IMR-90 (cell line): ENCODE measurements around the gene UBE2V1. TPM values are rescaled to one million over a fixed set of nuclear protein-coding genes. Genes with fewer than 3 reads are reported as not detected.

Experiments used
- ATAC-seq: fragments of 200-7000 bp; cut with Tn5 transposase; 2 replicates; pipeline ENCODE4 v1.9.1; 2020; ENCODE audit warnings: low read depth, mild to moderate bottlenecking, moderate library complexity
- BruUV-seq: library from RNA; stranded (reverse); fragments of 400-500 nt; replicated peaks from 2 replicates; lab custom pipeline; 2021; lab: Mats Ljungman, UMichigan
- CTCF ChIA-PET: fragments of 300-600 bp; formaldehyde crosslinking; extraction: SDS; loops from one replicate; lab custom pipeline; 2021; ENCODE audit warnings: antibody characterized with exemption; lab: Yijun Ruan, JAX
- POLR2A ChIA-PET: fragments of 300-600 bp; sonication (Branson Sonifier 250); formaldehyde crosslinking; loops from one replicate; lab custom pipeline; 2022; ENCODE audit warnings: antibody characterized with exemption; ENCODE audit not compliant: unreplicated experiment; lab: Charles Lee
- DNase-seq: peaks from one replicate; pipeline ENCODE4 v3.0.0; 2013
- H2AFZ ChIP-seq: replicated peaks from 2 replicates; pipeline ENCODE3; 2013; ENCODE audit warnings: low read length, mild to moderate bottlenecking; ENCODE audit not compliant: poor library complexity
- H2AK5ac ChIP-seq: 2 replicates; pipeline ENCODE4 v1.6.1; 2013; ENCODE audit warnings: low read depth, low read length, inconsistent platforms
- H2AK9ac ChIP-seq: replicated peaks from 2 replicates; pipeline ENCODE3; 2013; ENCODE audit warnings: mild to moderate bottlenecking, low read depth, low read length, moderate library complexity; ENCODE audit not compliant: poor library complexity
- H2BK120ac ChIP-seq: 2 replicates; pipeline ENCODE4 v1.6.1; 2013; ENCODE audit warnings: low read depth, low read length, inconsistent platforms
- H2BK15ac ChIP-seq: 3 replicates; pipeline ENCODE4 v1.6.1; 2013; ENCODE audit warnings: low read depth, low read length, inconsistent platforms
- H2BK20ac ChIP-seq: 2 replicates; pipeline ENCODE4 v1.6.1; 2013; ENCODE audit warnings: low read depth, mild to moderate bottlenecking, inconsistent platforms, low read length, moderate library complexity
- H2BK5ac ChIP-seq: 2 replicates; pipeline ENCODE4 v1.6.1; 2013; ENCODE audit warnings: mild to moderate bottlenecking, low read depth, low read length, inconsistent platforms; ENCODE audit not compliant: poor library complexity, severe bottlenecking
- H3K14ac ChIP-seq: replicated peaks from 2 replicates; pipeline ENCODE4 v1.6.1; 2013; ENCODE audit warnings: low read depth, low read length, inconsistent platforms
- H3K18ac ChIP-seq: 2 replicates; pipeline ENCODE4 v1.6.1; 2013; ENCODE audit warnings: low read depth, low read length, control low read depth
- H3K23ac ChIP-seq: 2 replicates; pipeline ENCODE4 v1.6.1; 2013; ENCODE audit warnings: low read depth, low read length, inconsistent platforms
- H3K27ac ChIP-seq: 2 replicates; pipeline ENCODE4 v1.5.1; 2013; ENCODE audit warnings: mild to moderate bottlenecking, control low read depth, low read length; ENCODE audit not compliant: insufficient read depth
- H3K27me3 ChIP-seq: 2 replicates; pipeline ENCODE4 v1.6.1; 2013; ENCODE audit warnings: low read length; ENCODE audit not compliant: control insufficient read depth, insufficient read depth
- H3K36me3 ChIP-seq: 2 replicates; pipeline ENCODE4 v1.6.1; 2013; ENCODE audit warnings: low read length, mixed read lengths; ENCODE audit not compliant: control insufficient read depth, insufficient read depth
- H3K4ac ChIP-seq: 2 replicates; pipeline ENCODE4 v1.6.1; 2013; ENCODE audit warnings: low read depth, low read length, inconsistent platforms
- H3K4me1 ChIP-seq: 2 replicates; pipeline ENCODE4 v1.6.1; 2013; ENCODE audit warnings: low read length, mixed read lengths; ENCODE audit not compliant: control insufficient read depth, insufficient read depth
- H3K4me2 ChIP-seq: 2 replicates; pipeline ENCODE4 v1.6.1; 2013; ENCODE audit warnings: low read depth, mild to moderate bottlenecking, control low read depth, low read length, moderate library complexity
- H3K4me3 ChIP-seq: 2 replicates; pipeline ENCODE4 v1.5.1; 2013; ENCODE audit warnings: low read depth, mild to moderate bottlenecking, control low read depth, low read length, moderate library complexity; ENCODE audit not compliant: insufficient read depth
- H3K56ac ChIP-seq: 2 replicates; pipeline ENCODE4 v1.6.1; 2013; ENCODE audit warnings: low read length, inconsistent platforms; ENCODE audit not compliant: insufficient read depth; ENCODE audit errors: extremely low read depth
- H3K79me1 ChIP-seq, 2 experiments: 2 replicates each; pipeline ENCODE4 v1.6.1; 2013; ENCODE audit warnings: low read length in 2 of 2, inconsistent platforms in 1 of 2, low read depth in 1 of 2
- H3K9ac ChIP-seq: 2 replicates; pipeline ENCODE4 v1.6.1; 2013; ENCODE audit warnings: low read depth, low read length, control low read depth
- H3K9me1 ChIP-seq: 2 replicates; pipeline ENCODE4 v1.6.1; 2013; ENCODE audit warnings: low read length, inconsistent platforms; ENCODE audit not compliant: insufficient read depth
- H3K9me3 ChIP-seq: 2 replicates; pipeline ENCODE4 v1.6.1; 2013; ENCODE audit warnings: low read length; ENCODE audit not compliant: control insufficient read depth, insufficient read depth
- H4K20me1 ChIP-seq: 2 replicates; pipeline ENCODE4 v1.6.1; 2013; ENCODE audit warnings: low read length, inconsistent platforms; ENCODE audit not compliant: insufficient read depth
- H4K5ac ChIP-seq: 2 replicates; pipeline ENCODE4 v1.6.1; 2013; ENCODE audit warnings: mild to moderate bottlenecking, low read depth, low read length, control low read depth
- H4K8ac ChIP-seq, 2 experiments: 2 replicates each; pipeline ENCODE4 v1.6.1; 2013; ENCODE audit warnings: low read depth in 2 of 2, low read length in 2 of 2, control low read depth in 1 of 2, inconsistent platforms in 1 of 2
- H4K91ac ChIP-seq: 2 replicates; pipeline ENCODE4 v1.6.1; 2013; ENCODE audit warnings: low read depth, low read length, inconsistent platforms; ENCODE audit not compliant: insufficient read depth
- BHLHE40 ChIP-seq: fragments of 150-350 bp; IDR thresholded peaks from 2 replicates; pipeline ENCODE4 v1.6.1; 2016; ENCODE audit warnings: mild to moderate bottlenecking, low read depth, low read length
- CEBPB ChIP-seq: IDR thresholded peaks from 2 replicates; pipeline ENCODE4 v1.6.1; 2012; ENCODE audit warnings: low read depth, low read length, improper control_type of control experiment
- CHD1 ChIP-seq: IDR thresholded peaks from 2 replicates; pipeline ENCODE4 v1.6.1; 2012; ENCODE audit warnings: low read depth, low read length, improper control_type of control experiment
- FOS ChIP-seq: fragments of 150-350 bp; IDR thresholded peaks from 2 replicates; pipeline ENCODE4 v1.6.1; 2016; ENCODE audit warnings: low read depth, low read length
- MAFK ChIP-seq: IDR thresholded peaks from 2 replicates; pipeline ENCODE4 v1.6.1; 2012; ENCODE audit warnings: low read depth, low read length, improper control_type of control experiment
- MAZ ChIP-seq: IDR thresholded peaks from 2 replicates; pipeline ENCODE4 v1.6.1; 2012; ENCODE audit warnings: low read depth, mild to moderate bottlenecking, low read length, improper control_type of control experiment, moderate library complexity, borderline replicate concordance
- MXI1 ChIP-seq: IDR thresholded peaks from 2 replicates; pipeline ENCODE4 v1.6.1; 2012; ENCODE audit warnings: low read depth, mild to moderate bottlenecking, low read length, moderate library complexity, borderline replicate concordance
- NFE2L2 ChIP-seq: fragments of 150-350 bp; IDR thresholded peaks from 2 replicates; pipeline ENCODE4 v1.6.1; 2016; ENCODE audit warnings: low read depth, mild to moderate bottlenecking, low read length
- POLR2A ChIP-seq: IDR thresholded peaks from 2 replicates; pipeline ENCODE4 v1.6.1; 2012; ENCODE audit warnings: mild to moderate bottlenecking, low read depth, low read length
- RAD21 ChIP-seq: IDR thresholded peaks from 2 replicates; pipeline ENCODE4 v1.6.1; 2012; ENCODE audit warnings: low read length, improper control_type of control experiment
- RCOR1 ChIP-seq: IDR thresholded peaks from 2 replicates; pipeline ENCODE4 v1.6.1; 2012; ENCODE audit warnings: mild to moderate bottlenecking, low read length, improper control_type of control experiment; ENCODE audit not compliant: insufficient replicate concordance
- RFX5 ChIP-seq: IDR thresholded peaks from 2 replicates; pipeline ENCODE4 v1.8.0; 2012; ENCODE audit warnings: low read depth, mild to moderate bottlenecking, low read length, moderate library complexity
- SMC3 ChIP-seq: fragments of 150-350 bp; IDR thresholded peaks from 2 replicates; pipeline ENCODE4 v1.6.1; 2016; ENCODE audit warnings: low read depth, mild to moderate bottlenecking, antibody characterized with exemption, low read length, moderate library complexity
- WGBS, 2 experiments: methylation state at CpG; one replicate each; pipeline versions ENCODE4 v1.1.5 to v1.1.7; 2013; ENCODE audit warnings: missing lambda C conversion rate in 2 of 2; ENCODE audit not compliant: insufficient read length in 1 of 2; ENCODE audit errors: extremely low coverage in 2 of 2; 5-methylcytosine and 5-hydroxymethylcytosine counted together
- dilution Hi-C: fragments of 300-500 bp; cut with HindIII; formaldehyde crosslinking; loops from one replicate; pipeline ENCODE4 v1.14.3; 2018; ENCODE audit warnings: low sequenced_read_pairs; ENCODE audit not compliant: unreplicated experiment
- in situ Hi-C: fragments of 300-500 bp; cut with MboI; formaldehyde crosslinking; loops from 3 replicates; pipeline ENCODE4 v1.14.3; 2019; ENCODE audit warnings: low sequenced_read_pairs, inconsistent platforms, mixed read lengths
- intact Hi-C: fragments of 100-400 bp; cut with micrococcal nuclease; formaldehyde crosslinking; loops from 2 replicates; pipeline ENCODE4 v1.10.0; 2022
- polyA plus RNA-seq, 3 experiments: library from polyadenylated mRNA; depleted of rRNA; stranded (reverse); fragments of >200 nt; gene quantifications; 2 replicates each; pipeline ENCODE4 v1.2.3, GENCODE V29; 2012; ENCODE audit warnings: low replicate concordance in 1 of 3
- total RNA-seq: library from RNA; depleted of rRNA; stranded (reverse); fragments of >200 nt; gene quantifications from 2 replicates; pipeline ENCODE4 v1.2.3, GENCODE V29; 2012
- TF ChIP-seq, protein P1 (sequence below): conservative IDR thresholded peaks from 2 replicates; pipeline ENCODE4 v1.5.1; 2012; ENCODE audit warnings: mild to moderate bottlenecking, low read depth, low read length, improper control_type of control experiment
- TF ChIP-seq, protein P2 (sequence below): fragments of 150-350 bp; IDR thresholded peaks from 2 replicates; pipeline ENCODE4 v1.6.1; 2016; ENCODE audit warnings: low read depth, mild to moderate bottlenecking, low read length, moderate library complexity, borderline replicate concordance
- TF ChIP-seq, protein P3 (sequence below): fragments of 150-350 bp; IDR thresholded peaks from 2 replicates; pipeline ENCODE4 v1.6.1; 2017; ENCODE audit warnings: mild to moderate bottlenecking, antibody characterized with exemption, low read length, low read depth

UBE2V1 gene
- total and polyA plus RNA-seq, 2 of the 4 experiments (the other 2 are of a cell fraction) = 20.1 to 138 TPM

DNA sequence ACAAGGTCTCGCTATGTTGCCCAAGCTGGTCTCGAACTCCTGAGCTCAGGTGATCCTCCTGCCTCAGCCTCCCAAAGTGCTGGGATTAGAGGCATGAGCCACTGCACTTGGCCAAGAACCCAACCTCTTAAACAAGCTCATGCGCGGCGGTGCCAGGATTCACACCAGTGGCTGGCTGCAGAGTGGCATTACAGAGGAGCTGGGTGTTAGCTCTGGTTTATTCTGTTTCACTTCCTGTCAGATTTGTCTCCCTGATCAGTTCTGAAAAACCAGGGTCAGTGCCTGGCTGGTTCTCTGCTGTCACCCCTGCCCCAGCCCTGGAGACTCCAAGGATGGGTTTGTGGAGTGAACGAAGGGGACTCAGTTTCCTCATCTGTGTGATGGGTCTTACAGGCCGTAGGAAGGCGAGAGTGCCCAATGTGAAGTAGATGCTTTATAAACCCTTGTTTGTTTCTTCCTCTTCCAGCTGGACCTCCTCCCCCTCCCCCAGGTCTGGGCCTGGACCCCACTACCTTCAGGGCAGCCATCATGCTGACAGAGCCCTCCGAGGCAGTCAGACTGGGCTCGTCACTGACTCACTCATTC lies 63.4 kb downstream of the UBE2V1 start:
- Histone ChIP-seq H2AFZ (no peak overlapping the region), H4K8ac (no peak overlapping the region), H3K4ac (no peak overlapping the region), H4K91ac (no peak overlapping the region), H3K9ac (no peak overlapping the region), H3K4me3 (no peak overlapping the region), H2AK5ac (no peak overlapping the region), H4K20me1 (no peaks in the 10 kb centered on the region), H3K4me1 (peaks cover 10% of the 10 kb centered on the region), H4K5ac (no peak overlapping the region), H3K9me3 (no peaks in the 10 kb centered on the region), H2BK120ac (no peak overlapping the region), H3K36me3 (no peaks in the 10 kb centered on the region), H3K14ac (no peak overlapping the region), H2AK9ac (no peak overlapping the region), H2BK5ac (no peak overlapping the region), H3K4me2 (no peak overlapping the region), H3K9me1 (0 out of 2 replicates have a peak, but pooled peaks cover 3% of the 10 kb centered on the region), H2BK15ac (no peak overlapping the region), H3K27me3 (no peaks in the 10 kb centered on the region), H3K27ac (no peak overlapping the region), H3K79me1 (no peaks in the 10 kb centered on the region), H3K56ac (no peak overlapping the region), H3K23ac (no peak overlapping the region), H3K18ac (no peak overlapping the region), H2BK20ac (no peak overlapping the region)
- ChIA-PET POLR2A (no interaction called here), CTCF (no interaction called here)
- dilution Hi-C loops (no loop called here), intact Hi-C loops (no loop called here), in situ Hi-C loops (no loop called here)
- DNase-seq = no peak
- no TSS peak for BruUV-seq
- ATAC-seq = no peak
- TF ChIP-seq CHD1 = no peak
- TF ChIP-seq MAFK = no peak
- no peak for TF ChIP-seq POLR2A
- TF ChIP-seq MXI1 = no peak
- TF ChIP-seq SMC3 = no peak
- TF ChIP-seq, protein P1, sequence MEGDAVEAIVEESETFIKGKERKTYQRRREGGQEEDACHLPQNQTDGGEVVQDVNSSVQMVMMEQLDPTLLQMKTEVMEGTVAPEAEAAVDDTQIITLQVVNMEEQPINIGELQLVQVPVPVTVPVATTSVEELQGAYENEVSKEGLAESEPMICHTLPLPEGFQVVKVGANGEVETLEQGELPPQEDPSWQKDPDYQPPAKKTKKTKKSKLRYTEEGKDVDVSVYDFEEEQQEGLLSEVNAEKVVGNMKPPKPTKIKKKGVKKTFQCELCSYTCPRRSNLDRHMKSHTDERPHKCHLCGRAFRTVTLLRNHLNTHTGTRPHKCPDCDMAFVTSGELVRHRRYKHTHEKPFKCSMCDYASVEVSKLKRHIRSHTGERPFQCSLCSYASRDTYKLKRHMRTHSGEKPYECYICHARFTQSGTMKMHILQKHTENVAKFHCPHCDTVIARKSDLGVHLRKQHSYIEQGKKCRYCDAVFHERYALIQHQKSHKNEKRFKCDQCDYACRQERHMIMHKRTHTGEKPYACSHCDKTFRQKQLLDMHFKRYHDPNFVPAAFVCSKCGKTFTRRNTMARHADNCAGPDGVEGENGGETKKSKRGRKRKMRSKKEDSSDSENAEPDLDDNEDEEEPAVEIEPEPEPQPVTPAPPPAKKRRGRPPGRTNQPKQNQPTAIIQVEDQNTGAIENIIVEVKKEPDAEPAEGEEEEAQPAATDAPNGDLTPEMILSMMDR = no peak
- no peak for TF ChIP-seq FOS
- no peak for TF ChIP-seq RCOR1
- TF ChIP-seq, protein P2, sequence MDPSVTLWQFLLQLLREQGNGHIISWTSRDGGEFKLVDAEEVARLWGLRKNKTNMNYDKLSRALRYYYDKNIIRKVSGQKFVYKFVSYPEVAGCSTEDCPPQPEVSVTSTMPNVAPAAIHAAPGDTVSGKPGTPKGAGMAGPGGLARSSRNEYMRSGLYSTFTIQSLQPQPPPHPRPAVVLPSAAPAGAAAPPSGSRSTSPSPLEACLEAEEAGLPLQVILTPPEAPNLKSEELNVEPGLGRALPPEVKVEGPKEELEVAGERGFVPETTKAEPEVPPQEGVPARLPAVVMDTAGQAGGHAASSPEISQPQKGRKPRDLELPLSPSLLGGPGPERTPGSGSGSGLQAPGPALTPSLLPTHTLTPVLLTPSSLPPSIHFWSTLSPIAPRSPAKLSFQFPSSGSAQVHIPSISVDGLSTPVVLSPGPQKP = no peak
- TF ChIP-seq, protein P3, sequence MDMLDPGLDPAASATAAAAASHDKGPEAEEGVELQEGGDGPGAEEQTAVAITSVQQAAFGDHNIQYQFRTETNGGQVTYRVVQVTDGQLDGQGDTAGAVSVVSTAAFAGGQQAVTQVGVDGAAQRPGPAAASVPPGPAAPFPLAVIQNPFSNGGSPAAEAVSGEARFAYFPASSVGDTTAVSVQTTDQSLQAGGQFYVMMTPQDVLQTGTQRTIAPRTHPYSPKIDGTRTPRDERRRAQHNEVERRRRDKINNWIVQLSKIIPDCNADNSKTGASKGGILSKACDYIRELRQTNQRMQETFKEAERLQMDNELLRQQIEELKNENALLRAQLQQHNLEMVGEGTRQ = no peak
- TF ChIP-seq RAD21 = no peak
- no peak for TF ChIP-seq BHLHE40
- TF ChIP-seq RFX5 = no peak
- TF ChIP-seq CEBPB = no peak
- no peak for TF ChIP-seq NFE2L2
- TF ChIP-seq MAZ = no peak
- 100% methylated on average over 2 of the region's 10 CpGs; no CpG with 5 or more reads in 1 of the 2 experiments for WGBS, 2 experiments
